Measurements from ENCODE around the gene GRIP2.

Gene GRIP2

GRCh38 chr3:14478956-14479550, 61.1 kb downstream of the GRIP2 start:
- no peaks in the 10 kb centered on the region for H3K36me3 ChIP-seq (ENCODE audit: control insufficient read depth, insufficient read depth, low read length)
- no peak overlapping the region for H3K27ac ChIP-seq
- no peak overlapping the region for H3K4me3 ChIP-seq (ENCODE audit: low read depth, low read length)
- no peaks in the 10 kb centered on the region for H3K79me2 ChIP-seq
- H3K4me2 ChIP-seq (ENCODE audit: low read length) = no peak overlapping the region
- no peaks in the 10 kb centered on the region for H3K9me3 ChIP-seq (ENCODE audit: control insufficient read depth, low read length)
- H3K27me3 ChIP-seq (ENCODE audit: control insufficient read depth, insufficient read depth, low read length) = no peaks in the 10 kb centered on the region
- H2AFZ ChIP-seq = no peak overlapping the region
- TF ChIP-seq CTCF (IDR thresholded peaks at IDR 0.05) = no peak
- no peaks in the 10 kb centered on the region for H3K4me1 ChIP-seq
- H3K9ac ChIP-seq = no peak overlapping the region

- no peaks in the 10 kb centered on the region for H3K79me2 ChIP-seq
- no peaks in the 10 kb centered on the region for H3K9me3 ChIP-seq (ENCODE audit: control insufficient read depth, low read length)
- no peaks in the 10 kb centered on the region for H3K36me3 ChIP-seq (ENCODE audit: control insufficient read depth, insufficient read depth, low read length)
- no peak overlapping the region for H3K4me3 ChIP-seq (ENCODE audit: low read depth, low read length)
- H2AFZ ChIP-seq = no peak overlapping the region
- no peak overlapping the region for H3K27ac ChIP-seq
- no peak overlapping the region for H3K9ac ChIP-seq
- no peak for TF ChIP-seq CTCF (IDR thresholded peaks at IDR 0.05)
- H3K4me2 ChIP-seq (ENCODE audit: low read length) = no peak overlapping the region
- no peaks in the 10 kb centered on the region for H3K27me3 ChIP-seq (ENCODE audit: control insufficient read depth, insufficient read depth, low read length)
- H3K4me1 ChIP-seq = no peaks in the 10 kb centered on the region
These were observed 62.7 kb downstream of the GRIP2 start for GRCh38 chr3:14477311-14477935.

GRCh38 chr3:14476583-14477265, 63.4 kb downstream of the GRIP2 start:
- Histone ChIP-seq H3K27me3 (ENCODE audit: control insufficient read depth, insufficient read depth, low read length) (no peaks in the 10 kb centered on the region), H3K4me3 (ENCODE audit: low read depth, low read length) (no peak overlapping the region), H3K9ac (no peak overlapping the region), H3K9me3 (ENCODE audit: control insufficient read depth, low read length) (no peaks in the 10 kb centered on the region), H2AFZ (no peak overlapping the region), H3K4me2 (ENCODE audit: low read length) (no peak overlapping the region), H3K36me3 (ENCODE audit: control insufficient read depth, insufficient read depth, low read length) (no peaks in the 10 kb centered on the region), H3K79me2 (no peaks in the 10 kb centered on the region), H3K4me1 (no peaks in the 10 kb centered on the region), H3K27ac (no peak overlapping the region)
- no peak for TF ChIP-seq CTCF (IDR thresholded peaks at IDR 0.05)

GRCh38 chr3:14475621-14476020, 64.5 kb downstream of the GRIP2 start:
- H3K9ac ChIP-seq = no peak overlapping the region
- TF ChIP-seq CTCF (IDR thresholded peaks at IDR 0.05) = no peak
- no peak overlapping the region for H3K27ac ChIP-seq
- no peak overlapping the region for H3K4me3 ChIP-seq (ENCODE audit: low read depth, low read length)
- H3K4me2 ChIP-seq (ENCODE audit: low read length) = no peak overlapping the region
- no peak overlapping the region for H2AFZ ChIP-seq
- H3K36me3 ChIP-seq (ENCODE audit: control insufficient read depth, insufficient read depth, low read length) = no peaks in the 10 kb centered on the region
- H3K4me1 ChIP-seq = no peaks in the 10 kb centered on the region
- H3K27me3 ChIP-seq (ENCODE audit: control insufficient read depth, insufficient read depth, low read length) = no peaks in the 10 kb centered on the region
- H3K79me2 ChIP-seq = no peaks in the 10 kb centered on the region
- H3K9me3 ChIP-seq (ENCODE audit: control insufficient read depth, low read length) = no peaks in the 10 kb centered on the region
